GM21717 (cell line): ENCODE measurements around the gene LRP2.

Source experiments
- ATAC-seq: cut with Tn5 transposase; IDR thresholded peaks from one replicate; pipeline ENCODE4 v1.9.1; 2021; ENCODE audit warnings: mild to moderate bottlenecking, moderate library complexity; ENCODE audit not compliant: unreplicated experiment

LRP2 gene

DNA sequence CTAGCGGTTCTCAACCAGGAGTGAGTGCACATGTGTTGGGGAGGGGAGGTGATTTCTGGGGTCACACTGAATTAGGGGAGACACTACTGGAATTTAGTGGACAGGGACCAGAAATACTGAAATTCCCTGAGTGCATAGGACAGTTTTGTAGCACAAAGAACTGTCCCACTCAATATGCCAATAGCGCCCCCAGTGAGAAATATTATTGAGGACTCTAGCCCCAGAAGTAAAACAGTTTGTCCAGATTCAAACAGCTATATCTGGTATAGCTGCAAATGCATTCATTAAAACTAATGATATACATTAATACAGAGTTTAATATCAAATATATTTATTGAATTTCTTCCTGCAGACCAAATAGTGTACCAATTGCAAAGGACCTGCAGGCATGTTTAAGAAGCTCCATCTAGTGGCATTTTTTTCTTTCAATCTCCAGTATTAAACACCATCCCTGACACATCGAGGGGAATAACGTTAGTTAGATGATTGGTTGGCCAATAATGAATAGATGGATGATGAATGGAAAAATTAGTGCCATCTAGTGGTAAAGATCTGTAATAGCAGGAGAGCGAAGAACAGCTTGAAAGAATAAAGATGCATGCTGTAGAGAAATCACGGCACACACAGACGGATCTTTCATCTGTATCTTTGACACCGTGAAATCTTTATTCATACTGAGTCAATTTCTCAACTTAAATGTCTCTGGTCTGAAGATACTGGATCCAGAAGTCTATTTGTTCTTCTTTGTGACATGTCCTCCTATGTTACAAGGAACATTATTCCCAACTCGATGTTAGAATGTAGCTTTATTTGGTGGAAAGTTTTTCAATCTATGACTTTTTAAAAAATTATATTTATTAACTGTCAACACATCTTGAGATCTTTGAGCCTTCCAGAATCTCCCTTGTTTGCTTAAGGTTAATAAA, 230.5 kb downstream of the LRP2 start:
- peak; percentile 83 for ATAC-seq

GRCh38 chr2:169129703-169130243, 232.6 kb downstream of the LRP2 start:
- no peak for ATAC-seq

- ATAC-seq: no peak
Observed at GRCh38 chr2:169119851-169120250, 242.5 kb downstream of the LRP2 start.

- ATAC-seq: no peak
Observed at GRCh38 chr2:169119123-169119760, 243.1 kb downstream of the LRP2 start.

- ATAC-seq: no peak
Observed at GRCh38 chr2:169118060-169118459, 244.3 kb downstream of the LRP2 start.

DNA sequence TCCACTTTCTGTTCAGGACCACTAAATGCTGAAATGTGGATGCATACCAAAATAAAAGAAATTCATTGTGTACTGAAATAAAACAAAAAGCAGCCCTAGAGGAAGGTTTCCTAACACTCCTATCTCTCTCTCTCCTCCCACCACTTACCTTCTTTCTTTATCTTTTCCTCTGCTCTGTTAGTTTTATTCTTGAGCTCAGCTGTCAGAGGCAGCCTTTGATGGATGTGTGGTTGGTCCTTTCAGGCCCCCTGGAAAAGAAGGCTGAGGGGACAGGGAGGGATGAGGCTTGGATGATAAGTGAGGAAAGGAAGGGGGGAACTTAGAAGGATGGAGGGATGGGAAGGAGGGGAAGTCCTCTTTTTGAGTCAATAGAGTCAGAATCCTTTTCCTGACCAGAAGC, 245.3 kb downstream of the LRP2 start:
- ATAC-seq: no peak

DNA sequence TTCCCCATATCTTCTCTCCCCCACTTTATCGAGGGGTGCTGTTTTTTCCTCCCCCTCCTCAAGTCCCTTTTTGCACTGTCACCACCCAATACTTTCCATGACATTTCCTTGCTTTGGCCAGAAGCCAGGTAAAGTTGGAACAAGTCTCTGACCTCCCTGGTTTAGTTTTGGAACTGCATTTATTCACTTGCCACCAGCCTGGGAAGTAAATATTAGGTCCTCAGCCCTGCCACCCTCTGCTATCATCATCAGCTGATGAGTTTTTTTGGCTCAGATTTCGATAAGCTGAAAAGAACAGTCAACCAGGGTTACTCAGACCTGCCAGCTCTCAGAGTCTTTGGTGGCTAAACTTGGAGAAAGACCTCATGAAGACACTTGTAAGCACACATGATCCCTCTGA, 246.0 kb downstream of the LRP2 start:
- ATAC-seq: no peak

GRCh38 chr2:169114056-169114455, 248.3 kb downstream of the LRP2 start:
- ATAC-seq: no peak

DNA sequence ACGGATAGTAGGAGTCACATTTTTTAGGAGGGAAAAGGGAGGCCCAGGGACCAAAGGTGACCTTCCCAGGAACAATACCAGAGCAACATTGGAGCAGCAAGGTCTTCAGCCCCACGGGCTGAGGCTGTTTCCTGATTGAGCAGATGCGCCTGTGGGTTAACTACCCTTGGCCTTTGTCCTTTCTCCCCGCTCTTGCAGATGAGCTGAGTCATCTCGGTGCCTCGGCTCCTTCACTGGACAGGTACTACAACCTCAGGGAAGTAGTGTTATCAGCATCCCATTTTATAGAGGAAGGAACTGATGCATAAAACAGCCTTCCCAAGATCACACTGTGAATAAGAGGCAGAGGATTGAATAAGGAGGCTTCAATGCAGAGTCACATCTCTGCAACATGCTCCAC, 249.5 kb downstream of the LRP2 start:
- no peak for ATAC-seq

DNA sequence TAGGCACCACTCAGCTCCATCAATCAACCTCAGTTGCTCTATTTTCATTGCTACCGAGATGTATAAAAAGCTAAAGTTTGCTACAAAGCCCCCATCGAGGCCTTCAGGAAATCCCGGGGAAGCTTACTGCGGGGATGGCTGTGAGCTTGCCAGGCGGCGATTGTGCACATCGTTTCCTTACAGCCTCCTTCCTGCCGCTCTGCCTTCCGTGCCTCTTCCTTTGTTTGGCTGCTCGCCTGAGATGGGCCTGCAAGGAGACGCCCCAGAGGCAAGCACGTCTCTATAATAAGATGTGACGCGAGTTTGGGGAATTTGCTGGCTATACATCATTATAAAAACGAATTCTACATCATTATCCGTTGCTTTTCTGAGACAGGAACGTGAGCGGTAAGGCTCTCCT, 251.4 kb downstream of the LRP2 start:
- ATAC-seq: no peak

DNA sequence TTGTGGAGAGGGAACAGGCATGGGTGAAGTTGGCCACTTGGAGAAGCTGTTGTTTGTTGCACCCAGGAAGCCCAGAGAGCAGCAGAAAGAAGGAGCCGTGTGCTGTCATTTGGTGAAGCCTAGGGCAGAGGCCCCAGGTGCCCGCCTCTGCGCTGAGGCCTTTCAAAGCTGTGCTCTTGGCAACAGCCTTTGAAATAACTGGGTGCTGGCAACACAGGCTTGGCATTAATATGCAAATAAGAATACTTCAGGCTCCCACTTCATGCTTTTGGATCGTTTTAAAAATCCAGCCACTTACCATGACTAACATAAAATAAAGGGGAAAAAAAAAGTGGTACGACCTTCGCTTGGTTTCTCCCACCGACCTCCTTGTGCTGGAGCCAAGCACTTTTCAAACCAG, 251.9 kb downstream of the LRP2 start:
- ATAC-seq: no peak

- ATAC-seq: peak; percentile 57
Observed at GRCh38 chr2:169109502-169110409, 252.6 kb downstream of the LRP2 start.

GRCh38 chr2:169108099-169108884, 254.0 kb downstream of the LRP2 start:
- ATAC-seq: no peak

DNA sequence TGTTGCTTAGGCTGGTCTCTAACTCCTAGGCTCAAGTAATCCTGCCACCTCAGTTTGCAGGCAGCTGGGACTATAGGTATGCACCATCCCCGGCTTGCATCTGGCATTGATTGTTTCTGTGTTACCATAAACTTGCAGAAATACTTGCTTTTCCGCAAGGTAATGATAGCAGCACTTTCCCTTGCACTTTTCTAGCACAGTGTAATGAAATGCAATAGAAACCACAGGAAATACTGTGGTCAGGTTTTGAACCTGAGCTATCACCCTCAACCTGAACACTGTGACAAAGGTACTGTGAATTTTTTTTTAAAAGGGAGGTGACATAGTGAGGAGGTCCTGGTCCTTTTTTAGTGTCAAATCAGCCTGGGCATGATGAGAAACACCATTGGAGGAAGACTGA, 254.7 kb downstream of the LRP2 start:
- peak; percentile 91 for ATAC-seq

GRCh38 chr2:169106563-169107545, 255.5 kb downstream of the LRP2 start:
- ATAC-seq: no peak

DNA sequence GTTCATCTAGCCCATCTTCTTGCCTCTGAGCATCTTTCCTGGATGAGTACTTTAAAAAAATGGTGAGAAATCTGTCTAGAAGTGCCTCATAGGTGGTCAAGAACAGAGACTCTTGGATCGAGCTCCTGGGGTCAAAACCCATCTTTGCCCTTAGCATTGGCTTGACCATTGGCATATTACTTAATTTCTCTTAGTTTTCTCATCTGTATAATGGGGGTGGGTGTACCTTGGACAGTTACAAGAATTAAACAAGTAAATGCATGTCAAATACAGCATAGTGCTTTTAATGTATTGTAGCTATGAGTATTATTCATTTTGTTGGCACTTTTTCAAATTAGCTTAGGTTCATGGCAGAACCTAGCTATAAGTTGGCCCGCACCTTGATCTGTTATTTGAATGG, 256.2 kb downstream of the LRP2 start:
- no peak for ATAC-seq

DNA sequence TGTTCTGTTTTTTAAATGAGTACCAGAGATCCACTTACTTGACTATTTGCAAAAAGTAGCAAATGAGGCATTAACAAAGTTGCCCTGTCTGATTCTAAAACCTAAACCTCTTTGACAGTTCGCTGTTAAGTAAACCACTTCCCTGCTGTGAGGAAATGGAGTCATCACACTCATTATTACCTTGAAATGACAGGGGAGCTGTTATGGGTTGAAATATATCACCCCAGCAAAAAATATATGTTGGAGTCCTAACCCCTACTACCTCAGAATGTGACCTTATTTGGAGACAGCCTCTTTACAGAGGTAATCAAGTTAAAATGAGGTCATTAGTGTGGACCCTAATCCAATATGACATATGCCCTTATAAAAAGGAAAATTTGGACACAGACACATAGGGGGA, 256.9 kb downstream of the LRP2 start:
- ATAC-seq: no peak

DNA sequence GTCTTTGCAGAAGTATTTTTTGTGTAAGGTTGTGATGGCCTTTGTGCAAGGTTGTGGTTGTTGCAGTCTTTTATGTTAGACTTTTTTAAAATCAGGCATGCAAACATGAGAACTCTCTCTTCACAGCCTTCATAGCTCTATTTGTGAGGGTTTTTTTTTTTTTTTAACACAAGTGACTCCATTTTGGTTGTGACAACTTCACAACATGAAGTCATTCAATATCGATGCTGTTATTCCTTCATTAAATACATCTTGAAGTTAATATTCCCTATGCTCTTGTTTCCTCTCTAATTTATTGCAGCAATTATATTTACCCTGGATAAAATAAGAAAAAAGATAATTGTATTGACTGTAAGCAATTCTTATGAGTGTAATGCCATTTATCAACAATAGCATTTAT, 257.5 kb downstream of the LRP2 start:
- ATAC-seq: no peak

DNA sequence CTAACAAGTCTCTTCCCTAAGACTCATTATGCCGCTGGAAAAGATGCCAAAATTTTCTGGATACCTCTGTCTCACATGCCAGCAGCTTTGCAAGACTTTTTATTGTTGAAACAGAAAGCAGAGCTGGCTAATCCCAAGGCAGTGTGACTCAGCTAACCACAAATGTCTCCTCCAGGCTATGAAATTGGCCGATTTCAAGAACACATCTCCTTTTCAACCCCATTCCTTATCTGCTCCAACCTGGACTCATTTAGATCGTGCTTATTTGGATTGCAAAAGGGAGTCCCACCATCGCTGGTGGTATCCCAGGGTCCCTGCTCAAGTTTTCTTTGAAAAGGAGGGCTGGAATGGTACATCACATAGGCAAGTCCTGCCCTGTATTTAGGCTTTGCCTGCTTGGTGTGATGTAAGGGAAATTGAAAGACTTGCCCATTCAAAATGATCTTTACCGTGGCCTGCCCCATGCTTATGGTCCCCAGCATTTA, 266.7 kb downstream of the LRP2 start:
- no peak for ATAC-seq
